ENCODE results near the gene UBXN2A. TPM values are rescaled to one million over a fixed set of nuclear protein-coding genes. Genes with fewer than 3 reads are reported as not detected.
A peak's percentile ranks its signal among the peaks of the same experiment; 100 is the strongest.

The UBXN2A gene
- total and polyA plus RNA-seq, 4 experiments from 2014 or later = 9.7 to 15.0 (median 13.4) TPM

DNA sequence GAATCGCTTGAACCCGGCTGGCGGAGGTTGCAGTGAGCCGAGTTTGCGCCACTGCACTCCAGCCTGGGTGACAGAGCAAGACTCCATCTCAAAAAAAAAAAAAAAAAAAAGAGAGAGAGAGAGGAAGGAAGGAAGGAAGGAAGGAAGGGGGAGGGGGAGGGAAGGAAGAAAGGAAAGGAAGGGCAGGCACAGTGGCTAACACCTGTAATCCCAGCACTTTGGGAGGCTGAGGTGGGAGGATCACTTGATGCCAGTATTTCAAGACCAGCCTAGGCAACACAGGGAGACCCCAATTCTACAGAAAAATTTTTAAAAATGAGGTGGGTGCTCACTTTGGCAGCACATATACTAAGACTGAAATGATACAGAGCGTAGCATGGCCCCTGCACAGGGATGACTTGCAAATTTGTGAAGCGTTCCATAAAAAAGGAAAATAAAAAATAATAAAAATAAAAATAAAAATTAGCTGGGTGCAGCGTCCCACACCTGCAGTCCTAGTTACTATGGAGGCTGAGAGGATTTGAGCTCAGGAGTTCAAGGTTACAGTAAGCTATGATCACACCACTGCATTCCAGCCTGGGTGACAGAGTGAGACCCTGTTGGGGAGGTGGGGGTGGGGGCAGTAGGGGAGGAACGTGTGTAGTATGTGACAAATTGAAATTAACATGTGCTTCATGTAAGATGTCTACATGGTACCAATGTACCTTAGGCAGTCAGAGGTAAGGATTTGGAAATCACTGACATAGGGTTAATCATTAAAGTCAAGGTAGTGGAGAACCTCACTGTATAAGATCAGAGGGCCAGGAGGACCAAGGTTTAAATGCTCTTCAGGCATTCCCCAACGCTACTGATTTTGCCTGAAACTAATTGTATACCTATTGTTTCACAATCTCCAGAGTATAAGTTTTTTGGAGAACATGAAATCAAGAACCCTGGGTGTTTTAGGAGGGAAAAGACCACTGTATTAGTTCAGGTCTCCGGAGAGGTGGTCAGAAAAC, 105.5 kb downstream of the UBXN2A start:
- H3K36me3 ChIP-seq (ENCODE audit: insufficient read depth, low read length) = no peaks in the 10 kb centered on the region
- ChIA-PET POLR2A (ENCODE audit: partially characterized antibody) (interaction anchor here (2.7 to 5.5 kb wide), 2 partner anchors 31 to 119 kb away, joined by 50 to 70 read pairs; partner anchors contain the start of genes ATAD2B and SF3B6), CTCF (ENCODE audit: partially characterized antibody) (interaction anchor here (1.7 kb wide), 1 partner anchor 31 kb away, joined by 6 read pairs; no protein-coding TSS in a partner anchor)
- Mint-ChIP-seq H3K27ac (no peak overlapping the region), H3K4me3 (peak overlapping the region; percentile 52 to 100 (median 94)), H3K9me3 (no peaks in the 10 kb centered on the region), H3K36me3 (peaks cover 0 to 7% of the 10 kb centered on the region in 2 donors), H3K4me1 (peaks cover 16 to 28% (median 25%) of the 10 kb centered on the region in 4 donors), H3K27me3 (peaks cover 0 to 1% of the 10 kb centered on the region in 2 donors)
- no peak for DNase-seq
- intact Hi-C loops (cut with micrococcal nuclease) = loop anchor here (2.0 kb wide), 1 partner anchor 39 kb away; the partner anchor contains the start of gene TP53I3
- no peaks in the 10 kb centered on the region for H3K27me3 ChIP-seq (ENCODE audit: insufficient read depth, low read length)
- peaks cover 25% of the 10 kb centered on the region for H3K4me1 ChIP-seq (ENCODE audit: insufficient read depth, low read length)
- no peak overlapping the region for H3K27ac ChIP-seq (ENCODE audit: low read depth, low read length)
- no peaks in the 10 kb centered on the region for H3K9me3 ChIP-seq (ENCODE audit: control insufficient read depth in 1 of 2, low read length in 2 of 2)
- H3K4me3 ChIP-seq (ENCODE audit: low read length in 2 of 2) = no peak overlapping the region

DNA sequence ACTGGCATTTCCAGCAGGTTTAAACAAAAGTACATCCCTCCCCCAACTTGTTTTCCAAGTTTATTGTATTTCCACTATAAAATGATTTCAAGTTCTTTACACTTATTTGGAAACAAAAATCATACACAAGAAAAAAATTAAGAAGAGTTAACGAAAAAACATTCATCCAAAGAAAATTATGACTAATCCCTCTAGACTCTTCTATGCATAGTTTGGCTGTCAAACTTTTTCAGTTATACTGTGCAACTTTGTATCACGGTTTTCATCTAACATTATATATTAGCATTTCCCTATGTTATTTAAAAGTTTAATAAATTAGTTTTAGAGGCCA, 106.3 kb downstream of the UBXN2A start:
- H3K27ac Mint-ChIP-seq = peak overlapping the region in 4 of 7 donors; percentile 91 to 98 (median 94)
- intact Hi-C loops (cut with micrococcal nuclease) = loop anchor here (2.0 kb wide), 1 partner anchor 38 kb away; the partner anchor contains the start of gene TP53I3
- no peaks in the 10 kb centered on the region for H3K9me3 Mint-ChIP-seq
- H3K4me3 ChIP-seq (ENCODE audit: low read length in 2 of 2) = peak overlapping the region; percentile 89 to 90
- peak overlapping the region; percentile 65 for H3K27ac ChIP-seq (ENCODE audit: low read depth, low read length)
- POLR2A ChIA-PET (ENCODE audit: partially characterized antibody) = interaction anchor here (1.5 to 5.5 kb wide), 5 partner anchors 10 to 119 kb away, joined by 4 to 70 read pairs (median 9); partner anchors contain the start of genes ATAD2B, SF3B6 and TP53I3
- H3K36me3 ChIP-seq (ENCODE audit: insufficient read depth, low read length) = no peaks in the 10 kb centered on the region
- no peaks in the 10 kb centered on the region for H3K9me3 ChIP-seq (ENCODE audit: control insufficient read depth in 1 of 2, low read length in 2 of 2)
- CTCF ChIA-PET (ENCODE audit: partially characterized antibody) = interaction anchor here (1.1 to 2.7 kb wide), 5 partner anchors 20 to 119 kb away, joined by 3 to 15 read pairs (median 6); partner anchors contain the start of genes ATAD2B and TP53I3
- H3K27me3 ChIP-seq (ENCODE audit: insufficient read depth, low read length) = no peaks in the 10 kb centered on the region
- no peak for DNase-seq
- H3K4me1 ChIP-seq (ENCODE audit: insufficient read depth, low read length) = peaks cover 25% of the 10 kb centered on the region
- H3K4me1 Mint-ChIP-seq = peaks cover 16 to 28% (median 25%) of the 10 kb centered on the region in 4 donors
- peaks cover 0 to 1% of the 10 kb centered on the region in 2 donors for H3K27me3 Mint-ChIP-seq
- H3K36me3 Mint-ChIP-seq = peaks cover 0 to 5% of the 10 kb centered on the region in 2 donors
- peak overlapping the region; percentile 91 to 100 (median 96) for H3K4me3 Mint-ChIP-seq

GRCh38 chr2:24046930-24047702, 106.9 kb downstream of the UBXN2A start, which contains the start of gene WDCP:
Gene WDCP (minus strand): TSS chr2:24047391. CDS start chr2:24039494, 7,897 bp downstream.
- Histone ChIP-seq H3K27ac (ENCODE audit: low read depth, low read length) (peak within 1 kb of the TSS; percentile 65), H3K4me1 (ENCODE audit: insufficient read depth, low read length) (peaks cover 25% of the 10 kb centered on the region), H3K36me3 (ENCODE audit: insufficient read depth, low read length) (no peaks in the 10 kb centered on the region), H3K4me3 (ENCODE audit: low read length in 2 of 2) (peak within 1 kb of the TSS; percentile 89 to 90), H3K9me3 (ENCODE audit: control insufficient read depth in 1 of 2, low read length in 2 of 2) (no peaks in the 10 kb centered on the region), H3K27me3 (ENCODE audit: insufficient read depth, low read length) (no peaks in the 10 kb centered on the region)
- Mint-ChIP-seq H3K4me1 (peaks cover 16 to 28% (median 25%) of the 10 kb centered on the region in 4 donors), H3K9me3 (no peaks in the 10 kb centered on the region), H3K4me3 (peak within 1 kb of the TSS; percentile 91 to 100 (median 96)), H3K27me3 (peaks cover 0 to 1% of the 10 kb centered on the region in 2 donors), H3K36me3 (peaks cover 0 to 5% of the 10 kb centered on the region in 2 donors), H3K27ac (peak within 1 kb of the TSS; percentile 69 to 98 (median 93))
- DNase-seq = peak; percentile 90 to 98 (median 92)
- intact Hi-C loops (cut with micrococcal nuclease) = loop anchor here (1.0 to 2.0 kb wide), 3 partner anchors 29 to 120 kb away; partner anchors contain the start of genes ATAD2B, SF3B6 and TP53I3
- POLR2A ChIA-PET (ENCODE audit: partially characterized antibody) = interaction anchor here (0.6 to 5.5 kb wide), 9 partner anchors 10 to 921 kb away, joined by 3 to 70 read pairs (median 4); partner anchors contain the start of genes ATAD2B, SF3B6 and TP53I3
- CTCF ChIA-PET (ENCODE audit: partially characterized antibody) = interaction anchor here (1.0 to 2.7 kb wide), 6 partner anchors 19 to 121 kb away, joined by 3 to 15 read pairs (median 5); partner anchors contain the start of genes ATAD2B and TP53I3

GRCh38 chr2:24047703-24048033, 107.4 kb downstream of the UBXN2A start:
- H3K4me1 Mint-ChIP-seq = peaks cover 16 to 28% (median 25%) of the 10 kb centered on the region in 4 donors
- no peaks in the 10 kb centered on the region for H3K36me3 ChIP-seq (ENCODE audit: insufficient read depth, low read length)
- H3K4me3 Mint-ChIP-seq = peak overlapping the region; percentile 91 to 100 (median 96)
- H3K36me3 Mint-ChIP-seq = peaks cover 0 to 5% of the 10 kb centered on the region in 2 donors
- H3K27me3 ChIP-seq (ENCODE audit: insufficient read depth, low read length) = no peaks in the 10 kb centered on the region
- no peak overlapping the region for H3K27ac ChIP-seq (ENCODE audit: low read depth, low read length)
- intact Hi-C loops (cut with micrococcal nuclease) = loop anchor here (1.0 to 2.0 kb wide), 3 partner anchors 29 to 120 kb away; partner anchors contain the start of genes ATAD2B, SF3B6 and TP53I3
- H3K27me3 Mint-ChIP-seq = peaks cover 0 to 1% of the 10 kb centered on the region in 2 donors
- POLR2A ChIA-PET (ENCODE audit: partially characterized antibody) = interaction anchor here (0.6 to 5.5 kb wide), 9 partner anchors 11 to 920 kb away, joined by 3 to 70 read pairs (median 4); partner anchors contain the start of genes ATAD2B, SF3B6 and TP53I3
- H3K27ac Mint-ChIP-seq = peak overlapping the region; percentile 19 to 98 (median 92)
- peaks cover 25% of the 10 kb centered on the region for H3K4me1 ChIP-seq (ENCODE audit: insufficient read depth, low read length)
- H3K9me3 ChIP-seq (ENCODE audit: control insufficient read depth in 1 of 2, low read length in 2 of 2) = no peaks in the 10 kb centered on the region
- H3K4me3 ChIP-seq (ENCODE audit: low read length in 2 of 2) = peak overlapping the region in 1 of 2 donors; percentile 89
- H3K9me3 Mint-ChIP-seq = no peaks in the 10 kb centered on the region
- CTCF ChIA-PET (ENCODE audit: partially characterized antibody) = interaction anchor here (1.0 to 2.7 kb wide), 6 partner anchors 18 to 122 kb away, joined by 3 to 15 read pairs (median 5); partner anchors contain the start of genes ATAD2B and TP53I3
- no peak for DNase-seq

DNA sequence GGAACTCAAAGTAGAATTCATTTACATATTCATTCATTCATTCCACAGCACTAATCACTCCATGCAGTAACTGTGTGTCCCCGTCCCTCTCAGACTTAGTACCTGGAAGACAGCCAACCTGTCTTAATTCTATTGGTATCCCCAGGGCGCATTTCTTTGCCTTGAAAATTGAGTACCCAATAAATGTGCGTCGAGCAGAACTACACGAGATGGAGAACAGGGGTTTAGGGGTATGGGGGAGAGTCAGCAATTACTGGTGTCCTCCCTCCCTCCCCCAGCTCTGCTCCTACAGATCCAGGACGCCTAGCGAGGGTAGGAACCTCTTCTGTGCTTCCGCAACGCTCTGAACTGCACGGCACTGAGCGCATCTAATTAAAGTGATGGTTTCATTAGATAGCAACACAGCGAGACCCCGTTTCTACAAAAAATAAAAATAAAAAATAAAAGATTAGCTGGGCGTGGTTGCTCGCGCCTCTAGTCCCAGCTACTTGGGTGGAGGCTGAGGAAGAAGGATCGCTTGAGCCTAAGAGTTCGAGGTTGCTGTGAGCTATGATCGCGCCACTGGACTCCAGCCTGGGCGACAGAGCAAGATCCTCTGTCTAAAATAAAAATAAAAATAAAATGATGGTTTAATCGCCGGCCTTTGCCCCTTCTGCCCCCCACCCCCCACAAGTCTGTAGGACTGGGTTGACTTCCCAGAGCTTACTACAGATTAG, 108.7 kb downstream of the UBXN2A start:
- Histone ChIP-seq H3K9me3 (ENCODE audit: control insufficient read depth in 1 of 2, low read length in 2 of 2) (no peaks in the 10 kb centered on the region), H3K27me3 (ENCODE audit: insufficient read depth, low read length) (no peaks in the 10 kb centered on the region), H3K4me3 (ENCODE audit: low read length in 2 of 2) (peak overlapping the region in 1 of 2 donors; percentile 54), H3K4me1 (ENCODE audit: insufficient read depth, low read length) (peaks cover 25% of the 10 kb centered on the region), H3K36me3 (ENCODE audit: insufficient read depth, low read length) (no peaks in the 10 kb centered on the region), H3K27ac (ENCODE audit: low read depth, low read length) (no peak overlapping the region)
- peaks cover 0 to 1% of the 10 kb centered on the region in 2 donors for H3K27me3 Mint-ChIP-seq
- peaks cover 14 to 28% (median 24%) of the 10 kb centered on the region in 4 donors for H3K4me1 Mint-ChIP-seq
- DNase-seq = peak in 1 of 5 donors; percentile 8
- peak overlapping the region in 3 of 7 donors; percentile 59 to 89 (median 82) for H3K27ac Mint-ChIP-seq
- H3K9me3 Mint-ChIP-seq = no peaks in the 10 kb centered on the region
- intact Hi-C loops (cut with micrococcal nuclease) = no loop called here
- peak overlapping the region in 6 of 8 donors; percentile 80 to 96 (median 87) for H3K4me3 Mint-ChIP-seq
- peaks cover 0 to 5% of the 10 kb centered on the region in 2 donors for H3K36me3 Mint-ChIP-seq
- POLR2A ChIA-PET (ENCODE audit: partially characterized antibody) = interaction anchor here (0.6 to 5.5 kb wide), 3 partner anchors 22 to 122 kb away, joined by 3 to 70 read pairs (median 23); partner anchors contain the start of genes ATAD2B and SF3B6
- CTCF ChIA-PET (ENCODE audit: partially characterized antibody) = interaction anchor here (0.9 to 2.7 kb wide), 3 partner anchors 28 to 122 kb away, joined by 4 to 15 read pairs (median 8); partner anchors contain the start of genes ATAD2B and TP53I3

Data from CD4-positive, alpha-beta memory T cell (primary cell).